ENCODE results near the gene GHR. TPM values are rescaled to one million over a fixed set of nuclear protein-coding genes. Genes with fewer than 3 reads are reported as not detected.

Gene GHR
- total RNA-seq, 4 donors from 2014 or later, result 16.9 to 20.9 (median 20.2) TPM

GRCh38 chr5:42390115-42390514 is 33.1 kb upstream of the GHR start:
- no peaks in the 10 kb centered on the region for H3K36me3 ChIP-seq
- no peak overlapping the region for H3K27ac ChIP-seq
- whole genome bisulfite sequencing, result 94% methylated on average over 5 of the region's 5 CpGs

GRCh38 chr5:42392917-42393316 is 30.3 kb upstream of the GHR start:
- 68% methylated on average over 2 of the region's 2 CpGs for WGBS
- H3K27me3 ChIP-seq, result no peaks in the 10 kb centered on the region
- no peak overlapping the region for H3K27ac ChIP-seq
- TF ChIP-seq POLR2A (IDR thresholded peaks at IDR 0.05), result no peak
- TF ChIP-seq POLR2AphosphoS5 (IDR thresholded peaks at IDR 0.05), result no peak
- no peak for TF ChIP-seq EP300 (IDR thresholded peaks at IDR 0.05)
- TF ChIP-seq CTCF (IDR thresholded peaks at IDR 0.05), result no peak
- H3K4me3 ChIP-seq, result no peak overlapping the region
- peaks cover 8% of the 10 kb centered on the region for H3K9me3 ChIP-seq
- no peak for DNase-seq (ENCODE audit: low spot score in 2 of 2)
- H3K36me3 ChIP-seq, result no peaks in the 10 kb centered on the region
- no peaks in the 10 kb centered on the region for H3K4me1 ChIP-seq

More at GRCh38 chr5:42390115-42390514, 33.1 kb upstream of the GHR start:
- no peak overlapping the region for H3K4me3 ChIP-seq
- peaks cover 8% of the 10 kb centered on the region for H3K9me3 ChIP-seq
- DNase-seq (ENCODE audit: low spot score in 2 of 2), result no peak
- no peaks in the 10 kb centered on the region for H3K27me3 ChIP-seq
- H3K4me1 ChIP-seq, result no peaks in the 10 kb centered on the region
- no peak for TF ChIP-seq EP300 (IDR thresholded peaks at IDR 0.05)
- TF ChIP-seq CTCF (IDR thresholded peaks at IDR 0.05), result no peak
- TF ChIP-seq POLR2AphosphoS5 (IDR thresholded peaks at IDR 0.05), result no peak

GRCh38 chr5:42396111-42396510 is 27.1 kb upstream of the GHR start:
- H3K4me3 ChIP-seq, result no peak overlapping the region
- no CpG with 5 or more reads among the region's 5 CpGs for WGBS
- DNase-seq (ENCODE audit: low spot score in 2 of 2), result no peak
- H3K4me1 ChIP-seq, result no peaks in the 10 kb centered on the region
- H3K9me3 ChIP-seq, result peaks cover 8% of the 10 kb centered on the region
- no peak overlapping the region for H3K27ac ChIP-seq
- H3K36me3 ChIP-seq, result no peaks in the 10 kb centered on the region
- TF ChIP-seq POLR2A (IDR thresholded peaks at IDR 0.05) (no peak), CTCF (IDR thresholded peaks at IDR 0.05) (no peak), EP300 (IDR thresholded peaks at IDR 0.05) (no peak), POLR2AphosphoS5 (IDR thresholded peaks at IDR 0.05) (no peak)
- H3K27me3 ChIP-seq, result no peaks in the 10 kb centered on the region

GRCh38 chr5:42397267-42397666 is 26.0 kb upstream of the GHR start:
- TF ChIP-seq EP300 (IDR thresholded peaks at IDR 0.05) (no peak), POLR2A (IDR thresholded peaks at IDR 0.05) (no peak), POLR2AphosphoS5 (IDR thresholded peaks at IDR 0.05) (no peak), CTCF (IDR thresholded peaks at IDR 0.05) (no peak)
- no peaks in the 10 kb centered on the region for H3K27me3 ChIP-seq
- H3K9me3 ChIP-seq, result peaks cover 8% of the 10 kb centered on the region
- H3K36me3 ChIP-seq, result no peaks in the 10 kb centered on the region
- H3K4me3 ChIP-seq, result no peak overlapping the region
- WGBS, result 88% methylated on average over 8 of the region's 8 CpGs
- H3K27ac ChIP-seq, result no peak overlapping the region
- no peak for DNase-seq (ENCODE audit: low spot score in 2 of 2)
- H3K4me1 ChIP-seq, result no peaks in the 10 kb centered on the region

- 38% methylated on average over 2 of the region's 2 CpGs for WGBS
- Histone ChIP-seq H3K36me3 (no peaks in the 10 kb centered on the region), H3K4me3 (no peak overlapping the region), H3K27ac (no peak overlapping the region), H3K27me3 (no peaks in the 10 kb centered on the region), H3K4me1 (no peaks in the 10 kb centered on the region), H3K9me3 (no peaks in the 10 kb centered on the region)
- no peak for DNase-seq (ENCODE audit: low spot score in 2 of 2)
- TF ChIP-seq POLR2A (IDR thresholded peaks at IDR 0.05) (no peak), POLR2AphosphoS5 (IDR thresholded peaks at IDR 0.05) (no peak), CTCF (IDR thresholded peaks at IDR 0.05) (no peak), EP300 (IDR thresholded peaks at IDR 0.05) (no peak)
Measured at GRCh38 chr5:42399702-42400101, 23.5 kb upstream of the GHR start.

Data from suprapubic skin (tissue), 4 donors.